ENCODE measurements around the gene PDE4A. TPM values are rescaled to one million over a fixed set of nuclear protein-coding genes. Genes with fewer than 3 reads are reported as not detected.

Gene PDE4A
- total RNA-seq, 2 donors from 2014 or later, result 14.5 to 15.1 TPM

DNA sequence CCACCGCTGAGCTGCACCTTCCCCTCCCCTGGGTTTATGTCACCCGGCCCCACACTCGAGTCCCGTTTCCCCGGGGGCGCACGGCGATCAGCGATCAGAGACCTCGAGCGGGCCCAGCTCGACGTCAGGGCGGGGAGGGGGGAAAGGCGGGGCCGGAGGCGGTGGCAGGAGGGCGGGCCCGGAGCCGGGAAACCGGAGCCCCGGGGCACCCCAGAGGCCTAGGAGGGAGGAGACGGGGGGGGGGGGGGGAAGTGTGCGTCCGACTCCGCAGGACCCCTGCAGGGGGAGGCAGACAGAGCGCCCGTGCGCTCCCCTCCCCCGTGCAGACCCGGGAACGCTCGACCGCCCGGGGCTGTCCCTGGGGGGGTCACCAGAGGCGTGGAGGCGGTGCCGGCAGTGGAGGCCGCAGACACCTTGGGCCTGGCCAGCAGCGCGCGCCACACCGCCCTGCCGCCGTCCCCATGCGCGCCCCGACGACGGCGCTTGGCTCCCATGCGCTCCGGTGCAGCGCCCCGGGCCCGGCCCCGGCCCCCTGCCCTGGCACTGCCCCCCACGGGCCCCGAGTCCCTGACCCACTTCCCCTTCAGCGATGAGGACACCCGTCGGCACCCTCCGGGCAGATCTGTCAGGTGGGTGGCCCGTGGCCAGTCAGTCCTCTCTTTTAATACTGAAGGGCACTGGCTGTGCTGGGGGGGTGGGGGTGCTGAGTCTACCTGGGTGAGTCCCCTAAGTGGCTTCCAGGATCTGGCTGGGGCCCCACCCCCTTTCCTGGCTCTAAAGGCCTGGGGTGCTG, 11.8 kb downstream of the PDE4A start:
- no peaks in the 10 kb centered on the region for H3K36me3 ChIP-seq
- H3K4me3 ChIP-seq, result peak overlapping the region; percentile 49 to 56
- H3K27ac ChIP-seq, result peak overlapping the region; percentile 56 to 65
- peaks cover 12% of the 10 kb centered on the region for H3K4me1 ChIP-seq (replicated peaks)
- DNase-seq (ENCODE audit: low spot score), result peak; percentile 41
- intact Hi-C loops (cut with DNase I), result no loop called here
- WGBS, result 3% methylated on average over 34 of the region's 64 CpGs
- TF ChIP-seq POLR2AphosphoS5 (IDR thresholded peaks at IDR 0.05) (no peak), POLR2A (IDR thresholded peaks at IDR 0.05) (no peak)
- TF ChIP-seq, protein P1, sequence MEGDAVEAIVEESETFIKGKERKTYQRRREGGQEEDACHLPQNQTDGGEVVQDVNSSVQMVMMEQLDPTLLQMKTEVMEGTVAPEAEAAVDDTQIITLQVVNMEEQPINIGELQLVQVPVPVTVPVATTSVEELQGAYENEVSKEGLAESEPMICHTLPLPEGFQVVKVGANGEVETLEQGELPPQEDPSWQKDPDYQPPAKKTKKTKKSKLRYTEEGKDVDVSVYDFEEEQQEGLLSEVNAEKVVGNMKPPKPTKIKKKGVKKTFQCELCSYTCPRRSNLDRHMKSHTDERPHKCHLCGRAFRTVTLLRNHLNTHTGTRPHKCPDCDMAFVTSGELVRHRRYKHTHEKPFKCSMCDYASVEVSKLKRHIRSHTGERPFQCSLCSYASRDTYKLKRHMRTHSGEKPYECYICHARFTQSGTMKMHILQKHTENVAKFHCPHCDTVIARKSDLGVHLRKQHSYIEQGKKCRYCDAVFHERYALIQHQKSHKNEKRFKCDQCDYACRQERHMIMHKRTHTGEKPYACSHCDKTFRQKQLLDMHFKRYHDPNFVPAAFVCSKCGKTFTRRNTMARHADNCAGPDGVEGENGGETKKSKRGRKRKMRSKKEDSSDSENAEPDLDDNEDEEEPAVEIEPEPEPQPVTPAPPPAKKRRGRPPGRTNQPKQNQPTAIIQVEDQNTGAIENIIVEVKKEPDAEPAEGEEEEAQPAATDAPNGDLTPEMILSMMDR (IDR thresholded peaks at IDR 0.05), result no peak
- no peaks in the 10 kb centered on the region for H3K9me3 ChIP-seq
- H3K27me3 ChIP-seq (replicated peaks; ENCODE audit: insufficient read depth), result no peaks in the 10 kb centered on the region

DNA sequence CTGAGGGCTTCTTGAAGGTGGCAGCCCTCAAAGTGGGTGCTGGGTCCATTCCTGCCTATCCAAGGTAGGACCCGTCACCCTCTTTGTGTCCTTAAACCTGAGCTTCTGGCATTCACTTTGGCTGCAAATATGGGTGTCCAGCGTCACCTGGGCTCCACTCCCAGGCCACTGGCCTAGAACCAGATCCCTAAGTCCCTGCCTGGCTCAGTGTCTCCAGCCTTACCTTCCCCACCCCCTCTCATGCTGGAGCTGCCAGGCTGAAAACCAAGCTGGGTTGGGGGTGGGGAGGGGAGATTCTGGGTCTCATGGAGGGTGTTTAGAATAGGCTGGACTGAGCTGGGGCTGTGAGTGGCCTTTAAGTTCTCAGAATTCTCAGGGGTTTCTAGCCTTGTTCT, 12.4 kb downstream of the PDE4A start:
- DNase-seq (ENCODE audit: low spot score), result no peak
- no peaks in the 10 kb centered on the region for H3K27me3 ChIP-seq (replicated peaks; ENCODE audit: insufficient read depth)
- peaks cover 12% of the 10 kb centered on the region for H3K4me1 ChIP-seq (replicated peaks)
- peak overlapping the region; percentile 33 to 65 for H3K27ac ChIP-seq
- peak overlapping the region; percentile 49 to 56 for H3K4me3 ChIP-seq
- WGBS, result 55% methylated on average over 2 of the region's 2 CpGs
- H3K9me3 ChIP-seq, result no peaks in the 10 kb centered on the region
- no peaks in the 10 kb centered on the region for H3K36me3 ChIP-seq
- intact Hi-C loops (cut with DNase I), result no loop called here
- no peak for TF ChIP-seq POLR2AphosphoS5 (IDR thresholded peaks at IDR 0.05)
- TF ChIP-seq POLR2A (IDR thresholded peaks at IDR 0.05), result no peak
- TF ChIP-seq, protein P1 (IDR thresholded peaks at IDR 0.05), result no peak

DNA sequence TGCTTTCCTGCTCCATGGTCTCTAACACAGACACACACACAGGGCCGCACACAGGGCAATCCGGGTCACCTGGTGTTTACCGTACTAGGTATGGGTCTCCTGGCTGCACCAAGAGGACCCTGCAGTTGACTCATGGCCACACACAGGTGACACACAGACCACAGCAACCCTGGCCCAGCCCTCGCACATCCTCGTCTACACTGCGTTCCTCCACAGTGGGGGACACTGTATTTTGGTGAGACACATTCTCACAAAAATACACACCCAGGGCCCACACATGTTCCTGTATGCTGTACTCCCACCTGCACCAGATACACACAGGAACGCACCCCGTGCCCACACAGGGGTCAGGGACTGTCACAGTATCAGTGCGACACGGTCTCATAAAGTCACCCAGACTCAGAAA, 12.8 kb downstream of the PDE4A start:
- Histone ChIP-seq H3K4me3 (no peak overlapping the region), H3K36me3 (no peaks in the 10 kb centered on the region), H3K27ac (peak overlapping the region in 1 of 2 donors; percentile 65), H3K27me3 (replicated peaks; ENCODE audit: insufficient read depth) (no peaks in the 10 kb centered on the region), H3K9me3 (no peaks in the 10 kb centered on the region), H3K4me1 (replicated peaks) (peaks cover 12% of the 10 kb centered on the region)
- TF ChIP-seq, protein P1 (IDR thresholded peaks at IDR 0.05), result no peak
- TF ChIP-seq POLR2A (IDR thresholded peaks at IDR 0.05) (no peak), POLR2AphosphoS5 (IDR thresholded peaks at IDR 0.05) (no peak)
- no peak for DNase-seq (ENCODE audit: low spot score)
- 88% methylated on average over 10 of the region's 10 CpGs for WGBS
- intact Hi-C loops (cut with DNase I), result no loop called here

DNA sequence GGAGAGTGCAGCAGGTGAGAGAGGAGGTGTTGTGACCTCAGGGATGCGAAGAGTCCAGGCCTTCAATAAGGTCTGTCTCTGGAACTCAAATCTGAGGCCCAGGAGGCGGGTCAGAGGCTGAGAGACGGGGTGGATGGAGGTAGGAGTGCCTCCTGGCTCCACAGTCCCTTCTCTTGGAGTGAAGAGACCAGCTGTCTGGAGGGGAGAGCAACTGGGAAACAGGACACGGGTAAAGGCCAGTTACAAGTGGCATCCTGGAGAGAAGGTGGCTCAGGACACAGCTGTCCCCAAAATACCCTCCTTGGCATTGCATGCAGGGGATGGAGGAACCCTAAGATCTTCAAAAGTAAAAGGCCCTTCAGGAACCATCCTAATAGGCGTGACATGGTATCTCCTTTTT, 19.2 kb downstream of the PDE4A start:
- Histone ChIP-seq H3K27me3 (replicated peaks; ENCODE audit: insufficient read depth) (no peaks in the 10 kb centered on the region), H3K9me3 (no peaks in the 10 kb centered on the region), H3K4me3 (no peak overlapping the region), H3K27ac (no peak overlapping the region), H3K4me1 (replicated peaks) (no peaks in the 10 kb centered on the region), H3K36me3 (no peaks in the 10 kb centered on the region)
- no peak for DNase-seq (ENCODE audit: low spot score)
- 80% methylated on average over 5 of the region's 5 CpGs for WGBS
- intact Hi-C loops (cut with DNase I), result no loop called here
- TF ChIP-seq POLR2A (IDR thresholded peaks at IDR 0.05), result no peak
- TF ChIP-seq, protein P1 (IDR thresholded peaks at IDR 0.05), result no peak
- no peak for TF ChIP-seq POLR2AphosphoS5 (IDR thresholded peaks at IDR 0.05)

DNA sequence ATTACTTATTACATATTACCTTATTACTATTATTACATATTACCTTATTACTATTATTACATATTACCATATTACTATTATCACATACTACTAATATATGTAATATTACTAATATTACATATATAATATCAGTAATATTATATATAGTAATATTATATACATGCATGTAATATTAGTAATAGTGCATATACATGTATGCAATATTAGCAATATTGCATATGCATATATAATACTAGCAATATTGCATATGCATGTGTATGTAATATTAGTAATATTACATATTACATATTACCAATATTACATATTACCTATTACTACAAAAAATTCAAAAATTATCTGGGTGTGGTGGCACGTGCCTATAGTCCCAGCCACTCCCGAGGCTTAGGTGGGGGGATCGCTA, 22.4 kb downstream of the PDE4A start:
- TF ChIP-seq POLR2AphosphoS5 (IDR thresholded peaks at IDR 0.05) (no peak), POLR2A (IDR thresholded peaks at IDR 0.05) (no peak)
- TF ChIP-seq, protein P1 (IDR thresholded peaks at IDR 0.05), result no peak

More for the DNA sequence above, 22.4 kb downstream of the PDE4A start:
- no peaks in the 10 kb centered on the region for H3K36me3 ChIP-seq
- intact Hi-C loops (cut with DNase I), result no loop called here
- WGBS, result 93% methylated on average over 3 of the region's 3 CpGs
- no peaks in the 10 kb centered on the region for H3K4me1 ChIP-seq (replicated peaks)
- no peak overlapping the region for H3K4me3 ChIP-seq
- no peak overlapping the region for H3K27ac ChIP-seq
- no peaks in the 10 kb centered on the region for H3K27me3 ChIP-seq (replicated peaks; ENCODE audit: insufficient read depth)
- no peaks in the 10 kb centered on the region for H3K9me3 ChIP-seq
- DNase-seq (ENCODE audit: low spot score), result no peak
